ENCODE data around the gene NKAP.
A peak's percentile ranks its signal among the peaks of the same experiment; 100 is the strongest.
"Not testable (repeated sequence)": the region's sequence is repeated elsewhere in the genome, so short reads cannot be mapped to it uniquely, and the experiment has no call there.

The NKAP gene

DNA sequence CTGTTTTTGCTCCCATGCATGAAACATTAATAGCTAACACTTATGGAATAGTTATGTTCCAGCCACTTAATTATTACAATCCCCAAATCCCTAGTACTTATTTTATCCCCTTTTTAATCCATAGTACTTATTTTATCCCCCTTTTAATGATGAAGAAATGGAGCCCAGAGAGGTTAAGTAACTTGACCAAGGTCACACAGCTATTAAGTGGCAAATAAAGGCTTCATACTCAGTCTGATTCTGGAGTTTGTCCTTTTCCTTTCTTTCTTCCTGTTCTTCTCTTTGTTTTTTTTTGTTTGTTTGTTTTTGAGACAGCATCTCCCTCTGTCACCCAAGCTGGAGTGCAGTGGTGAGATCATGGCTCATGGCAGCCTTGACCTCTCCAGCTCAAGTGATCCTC is 2.2 kb downstream of the NKAP start:
- DNase-seq (ENCODE audit: low read depth in 2 of 2, low spot score in 1 of 2): no peak

DNA sequence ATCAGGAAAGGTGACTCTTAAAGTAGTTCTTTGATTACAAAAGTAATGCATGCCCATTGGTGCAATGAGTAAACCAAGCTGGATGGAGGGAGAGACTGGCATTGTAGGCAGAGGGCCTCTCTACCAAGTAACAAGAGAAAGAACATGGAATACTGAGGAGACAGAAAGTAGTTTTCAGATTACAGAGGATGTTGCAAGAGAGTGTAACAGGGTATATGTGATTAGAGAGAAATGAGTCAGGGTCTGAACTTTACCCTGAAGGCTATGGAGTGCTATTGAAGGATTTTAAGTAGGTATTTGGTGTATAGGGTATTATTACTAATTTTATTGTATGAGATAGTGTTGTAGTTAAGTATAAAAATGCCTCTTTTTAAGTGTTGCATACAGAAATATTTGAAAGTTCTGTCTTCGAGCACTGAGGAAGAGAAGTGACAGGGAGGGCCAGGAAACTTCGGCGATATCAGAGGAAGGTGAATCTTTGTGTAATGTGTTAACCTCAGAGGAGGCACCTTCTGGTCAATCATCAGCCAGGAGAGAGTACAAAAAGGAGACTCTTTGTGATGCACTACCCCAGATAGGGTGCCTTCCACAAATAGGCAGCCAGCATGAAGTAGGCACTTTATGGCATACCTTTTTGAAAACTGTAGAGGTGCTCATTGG is 8.2 kb downstream of the NKAP start:
- no peak for DNase-seq (ENCODE audit: low read depth in 2 of 2, low spot score in 1 of 2)

DNA sequence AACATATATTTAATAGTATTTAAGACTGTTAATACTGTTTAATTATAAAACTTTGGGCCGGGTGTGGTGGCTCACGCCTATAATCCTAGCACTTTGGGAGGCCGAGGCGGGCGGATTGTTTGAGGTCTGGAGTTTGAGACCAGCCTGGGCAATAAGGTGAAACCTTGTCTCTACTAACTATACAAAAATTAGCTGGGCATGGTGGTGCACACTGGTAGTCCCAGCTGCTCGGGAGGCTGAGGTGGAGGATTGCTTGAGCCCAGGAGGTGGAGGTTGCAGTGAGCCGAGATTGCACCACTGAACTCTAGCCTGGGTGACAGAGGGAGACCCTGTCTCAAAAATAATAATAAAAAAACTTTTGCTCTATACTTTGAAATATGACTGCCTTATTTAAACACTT is 21.2 kb downstream of the NKAP start:
- DNase-seq (ENCODE audit: low read depth in 2 of 2, low spot score in 1 of 2): not testable (repeated sequence)

DNA sequence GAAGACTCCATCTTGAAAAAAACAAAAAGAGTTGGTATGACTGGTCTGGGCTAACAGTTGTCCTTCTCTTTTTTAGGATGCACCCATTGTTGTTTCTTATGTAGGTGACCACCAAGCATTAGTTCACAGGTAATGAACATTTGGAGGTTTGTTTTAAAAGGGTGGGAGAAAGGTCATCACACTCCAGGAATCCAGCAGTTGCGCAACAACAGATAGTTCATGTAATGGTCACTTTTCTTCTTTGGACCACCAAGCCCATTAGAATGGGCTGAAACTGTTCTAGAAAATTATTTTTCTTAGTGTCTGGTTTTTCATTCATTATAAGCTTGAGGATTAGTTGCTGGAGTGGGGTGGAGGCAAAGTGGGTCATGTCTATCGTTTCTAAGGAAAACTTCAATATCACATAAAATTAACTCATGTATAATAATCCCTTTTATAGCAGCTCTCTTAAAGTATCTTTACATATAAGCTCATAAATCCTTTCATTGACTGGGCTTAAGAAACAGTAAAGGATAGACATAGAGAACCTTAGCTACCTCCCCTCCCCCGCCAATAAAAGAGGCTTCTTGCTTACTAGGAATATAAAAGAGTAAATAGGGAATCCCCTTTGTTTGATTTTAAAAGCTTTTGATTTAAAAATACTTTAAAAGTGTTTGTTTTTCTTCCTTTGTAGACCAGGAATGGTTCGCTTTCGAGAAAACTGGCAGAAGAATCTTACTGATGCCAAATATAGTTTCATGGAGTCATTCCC is 23.5 kb downstream of the NKAP start:
- DNase-seq (ENCODE audit: low read depth in 2 of 2, low spot score in 1 of 2): no peak

DNA sequence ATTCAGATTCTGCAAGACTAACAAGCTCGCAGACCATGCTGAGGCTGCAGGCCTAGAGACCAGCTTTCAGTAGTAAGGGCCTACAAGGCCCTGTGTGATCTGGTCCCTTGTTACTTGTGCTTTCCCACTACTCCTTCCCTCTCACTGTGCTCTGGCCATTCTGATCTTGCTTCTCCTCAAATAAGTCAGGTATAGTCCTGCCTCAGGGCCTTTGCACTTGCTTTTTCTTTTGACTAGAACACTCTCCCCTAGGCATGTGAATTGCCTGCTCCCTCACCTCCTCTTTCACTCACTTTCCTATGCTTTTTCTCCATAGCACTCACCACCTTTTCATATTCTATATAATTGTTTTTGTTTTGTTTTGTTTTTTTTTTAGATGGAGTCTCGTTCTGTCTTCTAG is 25.7 kb downstream of the NKAP start:
- no peak for DNase-seq (ENCODE audit: low read depth in 2 of 2, low spot score in 1 of 2)

DNA sequence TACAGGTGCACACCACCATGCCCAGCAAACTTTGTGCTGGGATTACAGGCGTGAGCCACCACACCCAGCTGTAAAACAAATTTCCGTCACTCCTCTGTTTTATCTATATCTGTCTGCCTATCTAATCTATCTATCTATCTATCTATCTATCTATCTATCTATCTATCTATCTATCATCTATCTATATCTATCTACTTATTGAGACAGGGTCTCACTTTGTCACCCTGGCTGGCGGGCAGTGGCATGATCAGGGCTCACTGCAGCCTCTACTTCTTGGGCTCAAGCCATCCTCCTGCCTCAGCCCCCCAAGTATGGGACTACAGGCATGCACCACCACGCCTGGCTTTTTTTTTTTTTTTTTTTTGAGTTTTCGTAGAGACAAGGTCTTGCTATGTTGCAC is 27.2 kb downstream of the NKAP start:
- no peak for DNase-seq (ENCODE audit: low read depth in 2 of 2, low spot score in 1 of 2)

DNA sequence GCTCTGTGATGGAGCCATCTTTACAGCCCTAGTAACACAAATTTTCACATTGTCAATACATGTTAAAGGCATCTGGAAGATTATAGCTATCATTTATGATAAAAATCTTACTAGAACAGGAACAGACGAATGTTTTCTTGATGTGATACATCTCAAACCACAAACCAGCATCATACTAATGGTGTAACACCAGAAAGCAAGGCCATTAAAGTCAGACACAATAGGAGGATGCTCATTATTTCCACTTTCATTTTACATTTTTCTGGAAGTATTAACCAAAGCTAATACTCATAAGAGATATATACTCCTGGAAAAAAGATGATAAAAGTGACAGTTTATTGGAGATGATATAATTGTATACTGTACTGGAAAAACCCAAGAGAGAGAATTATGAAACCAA is 42.6 kb downstream of the NKAP start:
- DNase-seq (ENCODE audit: low read depth in 2 of 2, low spot score in 1 of 2): no peak

DNA sequence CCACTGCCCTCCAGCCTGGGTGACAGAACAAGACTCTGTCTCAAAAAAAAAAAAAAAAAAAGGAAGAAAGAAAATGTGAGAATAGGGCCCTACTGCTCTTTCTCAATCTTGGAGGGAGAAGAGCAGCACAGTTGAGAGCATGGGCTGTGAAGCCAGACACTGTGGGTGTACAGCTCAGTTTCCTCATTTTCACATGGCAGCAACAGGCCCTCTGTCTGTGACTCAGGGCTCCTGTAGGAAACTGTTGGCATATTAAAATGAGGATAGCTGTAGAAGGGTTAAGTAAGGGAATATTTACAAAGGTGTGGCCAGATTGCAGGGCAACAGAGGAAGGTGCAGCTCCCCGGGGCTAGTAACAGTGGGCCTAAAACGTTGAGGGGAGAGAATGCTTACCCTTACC is 44.4 kb downstream of the NKAP start:
- DNase-seq (ENCODE audit: low read depth in 2 of 2, low spot score in 1 of 2): no peak

DNA sequence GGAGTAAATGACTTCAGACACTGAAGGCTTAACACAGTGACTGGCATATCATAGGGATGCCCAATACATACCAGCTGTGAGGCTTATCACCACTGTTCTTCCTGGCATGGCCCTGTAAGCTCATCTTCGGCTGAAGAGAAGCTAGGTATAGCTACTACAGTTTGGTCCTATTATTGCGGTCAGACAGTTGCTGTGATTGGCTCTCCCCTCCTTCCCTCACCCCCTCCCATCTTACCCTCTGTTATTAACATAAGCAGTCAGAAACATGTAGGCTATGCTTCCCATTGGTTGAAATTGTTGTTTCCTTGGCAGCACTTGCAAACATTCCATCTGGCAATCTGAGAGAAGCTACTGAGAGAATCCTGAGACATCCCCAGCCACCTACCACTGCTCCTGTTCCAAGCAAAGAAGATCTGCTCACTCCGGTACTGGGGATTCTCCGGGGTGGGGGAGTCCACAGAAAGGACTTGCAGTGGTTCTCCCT is 47.7 kb downstream of the NKAP start, which contains the start of gene AKAP14:
Gene AKAP14, plus strand, starts transcription at position 51 of the 484 bp plus-strand sequence. CDS start 7,331 bp downstream, outside the sequence.
- no peak for DNase-seq (ENCODE audit: low read depth in 2 of 2, low spot score in 1 of 2)

DNA sequence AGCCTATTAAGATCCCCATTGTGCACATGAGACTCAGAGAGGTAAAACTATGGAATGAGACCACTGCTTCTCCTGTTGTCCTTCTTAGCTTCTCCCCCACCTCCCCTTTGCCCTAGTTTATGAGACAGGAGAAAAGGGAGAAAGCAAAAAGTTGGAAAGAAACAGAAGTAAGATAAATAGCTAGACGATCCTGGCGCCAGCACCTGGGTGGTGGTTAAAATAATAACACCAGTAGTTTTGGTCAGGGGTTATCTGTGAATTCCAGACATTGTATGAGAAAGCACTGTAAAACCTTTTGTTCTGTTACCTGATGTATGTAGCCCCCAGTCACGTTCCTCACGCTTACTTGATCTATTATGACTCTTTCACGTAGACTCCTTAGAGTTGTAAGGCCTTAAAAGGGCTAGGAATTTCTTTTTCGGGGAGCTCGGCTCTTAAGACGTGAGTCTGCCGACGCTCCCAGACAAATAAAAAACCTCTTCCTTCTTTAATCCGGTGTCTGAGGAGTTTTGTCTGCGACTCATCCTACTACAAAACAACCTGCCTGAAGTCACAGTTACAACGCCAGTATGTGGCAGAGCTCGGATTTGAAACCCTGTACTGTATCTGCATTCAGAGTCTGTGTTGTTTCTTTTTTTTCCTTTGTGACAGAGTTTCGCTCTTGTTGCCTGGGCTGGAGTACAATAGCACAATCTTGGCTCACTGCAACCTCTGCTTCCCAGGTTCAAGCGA is 51.4 kb downstream of the NKAP start:
- DNase-seq (ENCODE audit: low read depth in 2 of 2, low spot score in 1 of 2): not testable (repeated sequence)

DNA sequence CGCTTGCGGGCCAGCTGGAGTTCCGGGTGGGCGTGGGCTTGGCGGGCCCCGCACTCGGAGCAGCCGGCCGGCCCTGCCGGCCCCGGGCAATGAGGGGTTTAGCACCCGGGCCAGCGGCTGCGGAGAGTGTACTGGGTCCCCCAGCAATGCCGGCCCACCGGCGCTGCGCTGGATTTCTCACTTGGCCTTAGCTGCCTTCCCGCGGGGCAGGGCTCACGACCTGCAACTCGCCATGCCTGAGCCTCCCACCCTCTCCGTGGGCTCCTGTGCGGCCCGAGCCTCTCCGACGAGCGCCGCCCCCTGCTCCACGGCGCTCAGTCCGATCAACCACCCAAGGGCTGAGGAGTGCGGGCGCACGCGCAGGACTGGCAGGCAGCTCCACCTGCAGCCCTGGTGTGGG is 52.9 kb downstream of the NKAP start:
- DNase-seq (ENCODE audit: low read depth in 2 of 2, low spot score in 1 of 2): not testable (repeated sequence)

DNA sequence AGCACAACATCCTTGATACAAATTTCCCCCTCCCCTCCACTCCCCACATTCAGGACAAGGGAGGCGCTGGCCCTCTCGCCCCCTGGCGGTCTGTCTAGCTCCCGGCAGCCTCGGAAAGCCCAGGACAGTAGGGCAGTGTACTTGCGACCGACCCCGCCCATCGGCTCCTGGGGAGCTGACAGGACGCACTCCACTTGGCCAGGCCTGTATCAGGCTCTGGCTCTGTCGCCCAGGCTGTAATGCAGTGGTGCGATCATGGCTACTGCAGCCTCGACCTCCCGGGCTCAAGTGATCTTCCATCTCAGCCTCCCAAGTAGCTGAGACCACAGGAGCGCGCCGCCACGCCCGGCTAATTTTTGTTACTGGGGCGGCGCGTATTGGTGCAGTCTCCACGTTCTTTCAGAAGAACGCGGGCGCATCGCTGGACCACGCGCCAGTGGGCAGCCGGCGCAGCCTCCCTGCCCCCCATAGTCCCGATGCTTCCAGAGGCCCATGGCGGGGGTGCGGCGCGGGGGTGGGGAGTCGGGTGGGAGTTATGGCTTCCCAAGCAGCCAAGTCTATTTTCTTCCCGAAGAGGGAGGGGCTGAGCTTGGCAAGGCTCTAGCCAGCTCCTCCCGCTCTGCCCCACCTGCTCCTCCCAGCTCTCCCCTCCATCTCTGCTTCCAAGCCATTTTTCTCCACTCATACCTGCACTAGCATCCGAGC is 55.7 kb downstream of the NKAP start:
- peak in 1 of 2 donors; percentile 17 for DNase-seq (ENCODE audit: low read depth in 2 of 2, low spot score in 1 of 2)

DNA sequence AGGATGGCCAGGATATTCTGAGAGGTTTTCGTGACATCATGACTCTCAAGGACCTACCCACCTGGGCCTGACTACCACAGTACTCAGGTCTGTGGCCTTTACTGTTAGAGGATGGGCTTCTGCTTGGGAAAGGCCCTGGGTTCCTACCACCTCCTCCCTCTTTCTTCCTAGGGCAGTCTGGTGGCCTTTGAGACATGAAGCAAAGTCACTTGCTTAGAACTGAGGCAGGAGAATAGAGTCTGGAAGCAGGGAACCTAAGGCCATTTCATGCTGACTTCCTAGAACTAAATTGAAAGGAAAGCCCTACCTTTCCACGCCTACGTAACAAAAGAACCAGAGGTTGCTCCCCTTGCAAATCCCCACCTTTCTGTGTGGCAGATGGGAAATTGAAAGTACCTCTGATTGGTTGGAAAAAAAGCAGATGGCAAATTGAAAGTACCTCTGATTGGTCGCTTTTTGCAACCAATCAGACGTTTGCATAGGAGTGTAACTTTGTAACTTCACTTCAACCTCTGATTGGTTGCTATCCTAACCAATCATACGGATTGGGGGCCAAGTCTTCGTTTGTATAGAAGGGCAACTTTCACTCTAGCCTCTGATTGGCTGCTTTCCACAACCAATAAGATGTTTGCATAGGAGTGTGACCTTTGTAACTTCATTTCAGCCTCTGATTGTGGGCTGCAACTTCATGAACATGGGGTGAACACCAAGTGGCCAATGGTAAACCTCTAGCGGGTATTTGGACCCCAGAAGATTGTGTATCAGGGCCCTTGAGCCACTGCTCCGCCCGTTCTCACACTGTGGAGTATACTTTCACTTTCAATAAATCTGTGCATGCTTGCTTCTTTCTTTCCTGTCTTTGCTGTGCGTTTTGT is 57.8 kb downstream of the NKAP start:
- DNase-seq (ENCODE audit: low read depth in 2 of 2, low spot score in 1 of 2): no peak

DNA sequence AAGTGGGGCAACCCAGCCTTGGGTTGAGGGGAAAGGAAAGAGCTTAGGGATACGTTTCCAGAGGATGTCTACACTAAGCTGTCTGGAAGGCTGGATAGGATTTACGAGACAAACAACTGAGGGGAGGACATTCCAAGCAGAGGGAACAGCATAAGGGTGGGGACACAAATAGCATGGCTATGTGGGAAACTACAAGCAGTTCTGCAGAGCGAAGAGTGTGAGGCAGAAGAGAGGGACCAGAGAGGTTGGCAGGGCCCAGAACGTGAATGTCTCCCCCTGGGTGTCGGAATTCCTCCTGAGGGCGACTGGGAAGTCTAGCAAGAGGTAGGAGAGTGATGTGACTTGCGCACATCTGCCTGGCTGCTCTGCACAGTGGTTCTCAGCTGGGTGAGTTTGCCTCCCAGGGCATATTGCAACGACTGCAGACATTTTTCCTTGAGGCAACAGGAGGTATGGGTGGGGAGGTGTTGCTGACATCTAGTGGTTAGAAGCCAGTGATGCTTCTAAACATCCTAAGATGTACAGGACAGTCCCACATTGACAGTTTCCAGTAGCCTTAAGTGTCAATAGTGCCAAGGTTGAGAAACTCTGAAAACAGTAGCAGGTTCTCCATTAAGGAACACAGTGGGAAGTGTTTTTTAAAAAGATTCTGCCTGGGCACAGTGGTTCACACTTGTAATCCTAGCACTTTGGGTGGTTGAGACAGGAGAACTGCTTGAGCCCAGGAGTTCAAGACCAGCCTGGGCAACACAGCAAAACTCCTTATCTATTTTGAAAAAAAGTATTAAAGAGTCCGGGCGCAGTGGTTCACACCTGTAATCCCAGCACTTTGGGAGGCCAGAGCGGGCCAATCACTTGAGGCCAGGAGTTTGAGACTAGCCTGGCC is 62.8 kb downstream of the NKAP start:
- no peak for DNase-seq (ENCODE audit: low read depth in 2 of 2, low spot score in 1 of 2)

DNA sequence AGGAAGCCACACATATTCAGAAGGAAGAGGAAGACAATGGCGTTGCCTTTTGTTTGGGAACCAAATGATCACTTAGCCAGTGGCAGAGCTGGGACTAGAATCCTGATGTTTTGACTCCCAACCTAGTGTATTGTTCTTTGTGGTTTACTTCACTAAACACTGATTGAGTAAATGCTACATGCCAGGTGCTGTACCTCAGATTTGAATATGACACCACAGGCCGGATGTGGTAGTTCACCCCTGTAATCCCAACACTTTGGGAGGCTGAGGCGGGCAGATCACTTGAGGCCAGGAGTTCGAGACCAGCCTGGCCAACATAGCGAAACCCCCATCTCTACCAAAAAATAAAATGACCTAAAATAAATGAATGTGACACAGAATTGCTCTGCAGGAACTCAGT is 63.5 kb downstream of the NKAP start:
- no peak for DNase-seq (ENCODE audit: low read depth in 2 of 2, low spot score in 1 of 2)

DNA sequence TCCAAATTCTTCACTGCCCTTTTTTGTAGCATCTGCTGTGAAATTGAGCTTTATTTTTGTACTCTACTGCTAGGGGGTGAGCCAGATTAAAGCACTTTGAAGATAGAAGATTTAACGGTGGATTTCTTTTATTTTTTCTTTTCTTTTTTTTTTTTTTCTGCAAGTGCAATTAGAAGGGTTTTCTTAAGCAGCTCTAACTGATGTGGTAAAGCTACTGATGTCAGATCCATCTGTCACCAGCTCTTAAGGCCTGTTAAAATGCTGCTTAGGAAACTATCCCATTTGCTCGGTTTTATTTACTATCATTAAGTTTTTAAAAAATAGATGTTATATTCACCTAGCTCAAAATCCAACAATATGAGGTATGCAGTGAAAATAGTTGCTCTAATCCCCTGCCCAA is 64.8 kb downstream of the NKAP start:
- DNase-seq (ENCODE audit: low read depth in 2 of 2, low spot score in 1 of 2): no peak

DNA sequence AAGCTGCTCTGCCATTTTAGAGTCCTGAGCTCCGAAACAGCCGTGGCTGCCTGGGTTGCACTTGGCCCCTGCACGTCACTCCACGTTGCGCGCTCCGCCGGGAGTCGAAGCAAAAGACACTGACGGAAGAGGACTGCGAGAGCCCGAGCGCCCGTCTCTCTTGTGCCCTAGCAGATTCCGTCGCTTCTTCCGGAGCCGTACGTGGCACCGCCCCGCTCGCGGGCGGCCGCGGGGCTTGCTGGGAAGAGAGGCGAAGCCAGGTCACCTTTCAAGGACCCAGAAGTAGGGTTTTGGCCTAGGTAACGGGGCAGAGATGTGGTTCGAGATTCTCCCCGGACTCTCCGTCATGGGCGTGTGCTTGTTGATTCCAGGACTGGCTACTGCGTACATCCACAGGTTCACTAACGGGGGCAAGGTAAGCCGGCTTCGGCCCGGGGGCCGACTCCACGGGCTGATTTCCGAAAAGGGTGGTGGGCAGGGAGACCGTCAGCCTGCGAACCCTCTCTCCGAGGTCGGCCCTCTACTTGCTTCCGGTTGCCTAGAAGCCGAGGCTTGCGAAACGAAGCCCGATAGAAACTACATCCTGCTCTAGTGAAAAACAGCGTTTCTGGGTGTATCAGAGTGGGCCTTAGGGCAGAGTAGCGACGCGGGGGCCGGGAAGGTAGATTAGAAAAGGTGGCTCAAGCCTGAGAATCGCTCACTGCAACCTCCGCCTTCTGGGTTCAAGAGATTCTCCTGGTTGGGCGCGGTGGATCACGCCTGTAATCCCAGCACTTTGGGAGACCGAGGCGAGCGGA is 71.8 kb downstream of the NKAP start, which contains the start of the genes NDUFA1 and RNF113A:
Gene NDUFA1, plus strand, starts transcription at position 234 of the 797 bp plus-strand sequence. Its CDS starts 80 bp downstream, at position 314.
Gene RNF113A, minus strand, starts transcription at position 135 of the 797 bp plus-strand sequence. Its CDS starts 120 bp downstream, at position 15.
- peak; percentile 53 to 72 for DNase-seq (ENCODE audit: low read depth in 2 of 2, low spot score in 1 of 2)

DNA sequence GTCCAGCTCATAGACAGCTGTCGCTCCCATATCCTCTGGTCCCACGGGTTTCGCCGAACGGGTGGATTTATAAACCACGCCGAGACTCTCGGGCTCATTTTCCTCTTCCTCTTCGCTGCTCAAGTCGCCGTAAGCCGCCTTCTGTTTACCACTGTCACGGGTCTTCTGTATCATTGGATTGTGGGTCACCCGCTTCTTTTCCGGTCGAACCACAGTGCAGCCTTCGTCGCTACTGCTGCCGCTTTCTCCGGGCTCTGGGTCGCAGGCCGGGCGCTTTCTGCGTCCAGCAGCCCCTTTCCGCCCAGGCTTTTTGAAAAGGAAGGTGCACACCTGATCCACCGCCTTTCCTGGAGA is 72.3 kb downstream of the NKAP start:
- DNase-seq (ENCODE audit: low read depth in 2 of 2, low spot score in 1 of 2): no peak
